Stimulated activated CD8-positive, alpha-beta memory T cell treated with anti-CD3 and anti-CD28 coated beads, Interleukin-4, amount 100 ng/mL, for 4 hours (primary cell): Measurements from ENCODE around the gene NTRK3.

Experiments used
- DNase-seq, 2 donors: peaks; one replicate each; pipeline ENCODE4 v3.0.0-alpha.2; 2020; ENCODE audit warnings: low read depth in 2 of 2, low spot score in 1 of 2

Gene NTRK3

GRCh38 chr15:88004399-88004798 lies 252.1 kb downstream of the NTRK3 start:
- no peak for DNase-seq

- DNase-seq: no peak
These were observed 252.8 kb downstream of the NTRK3 start for GRCh38 chr15:88003541-88004327.

DNA sequence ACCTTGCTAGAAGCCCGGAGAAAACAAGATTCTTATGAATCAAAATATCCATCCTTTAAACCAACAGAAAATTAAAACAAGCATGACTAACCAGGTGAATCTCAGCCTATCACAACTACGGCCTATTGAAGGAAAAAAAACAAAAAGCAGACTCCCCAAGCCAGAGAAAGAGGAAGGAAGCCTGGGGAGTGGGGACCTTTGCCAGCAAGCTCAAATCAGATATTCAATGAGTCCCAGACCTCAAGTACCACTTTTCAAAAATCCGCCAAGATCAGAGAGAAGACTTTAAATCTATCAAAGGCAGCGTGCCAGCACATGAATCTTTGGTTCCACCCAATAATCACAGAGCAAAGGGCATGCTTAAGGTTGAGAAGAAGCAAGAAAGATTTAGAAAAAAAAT lies 253.8 kb downstream of the NTRK3 start:
- DNase-seq: no peak

DNA sequence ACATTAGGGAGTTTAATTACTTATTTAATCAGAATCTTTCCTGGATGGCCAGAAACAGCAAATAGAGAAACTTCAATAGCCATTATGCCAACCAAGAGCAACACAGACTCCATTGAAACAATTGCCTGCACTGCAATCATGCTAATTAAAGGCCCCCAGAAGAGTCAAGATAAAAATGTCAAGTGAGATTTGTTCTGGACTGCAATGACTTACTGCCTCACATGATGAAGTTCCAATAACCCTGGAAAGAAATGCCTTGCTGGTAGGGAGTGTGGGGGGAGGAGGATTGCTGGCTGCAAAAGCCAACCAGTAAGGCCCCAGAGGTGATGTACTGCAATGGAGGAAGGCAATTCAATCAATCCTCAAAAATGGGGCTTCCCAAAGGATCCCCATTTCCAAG lies 257.9 kb downstream of the NTRK3 start:
- no peak for DNase-seq

DNA sequence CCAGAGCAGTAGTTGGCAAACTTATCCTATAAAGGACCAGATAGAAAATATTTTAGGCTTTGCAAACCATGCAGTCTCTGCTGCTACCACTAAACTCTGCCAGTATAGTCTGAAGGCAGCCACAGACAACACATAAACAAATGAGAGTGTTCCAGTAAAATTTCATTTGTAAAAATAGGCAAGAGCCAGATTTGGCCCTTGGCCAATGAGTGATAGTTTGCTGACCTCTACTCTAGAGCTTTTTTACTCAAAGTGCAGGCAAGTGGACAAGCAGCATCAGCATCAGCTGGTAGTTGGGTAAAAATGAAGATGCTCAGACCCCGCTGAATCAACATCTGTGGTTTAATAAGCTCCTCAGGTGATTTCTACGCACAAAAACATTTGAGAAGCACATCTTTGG lies 269.8 kb downstream of the NTRK3 start:
- no peak for DNase-seq

- DNase-seq: no peak
These were observed 271.1 kb downstream of the NTRK3 start for GRCh38 chr15:87985451-87985850.

DNA sequence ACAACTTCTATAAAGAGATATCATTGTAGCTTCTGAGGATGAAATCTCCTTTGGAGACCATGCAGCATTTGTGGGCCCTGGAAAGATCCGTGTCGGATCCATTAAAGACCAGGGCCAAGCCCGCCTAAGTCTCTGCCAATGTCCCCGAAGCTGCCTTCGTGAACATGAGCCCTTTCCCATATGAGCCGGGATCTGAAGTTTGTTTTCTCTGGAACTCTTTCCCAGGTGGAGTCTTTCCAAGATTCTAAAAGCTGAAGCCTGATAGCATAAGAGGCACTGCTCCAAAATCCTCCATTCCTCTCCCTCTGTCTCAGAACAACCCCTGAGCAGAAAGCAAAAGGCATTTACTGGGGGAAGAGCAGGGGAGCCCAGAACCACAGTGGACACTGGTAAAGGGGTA lies 274.6 kb downstream of the NTRK3 start:
- no peak for DNase-seq

DNA sequence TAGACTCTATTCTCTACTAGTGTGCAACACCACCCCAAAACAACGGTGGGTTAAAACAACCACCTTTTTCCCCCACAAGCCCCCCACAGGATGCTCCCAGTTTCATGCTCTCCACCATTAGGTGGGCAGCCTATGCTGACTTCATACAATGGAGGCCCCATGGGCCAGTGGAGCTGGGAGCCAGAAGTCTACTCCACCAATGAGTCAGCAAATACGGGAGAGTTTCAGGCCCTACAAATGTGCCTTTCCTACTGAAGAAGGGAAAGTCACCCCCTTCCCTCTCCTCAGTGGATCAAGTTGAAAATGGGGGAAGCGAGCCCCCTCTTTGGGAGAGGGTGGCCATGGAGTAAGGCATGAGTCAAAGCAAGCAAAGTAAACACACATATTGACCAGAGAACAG lies 278.6 kb downstream of the NTRK3 start:
- DNase-seq: no peak

- no peak for DNase-seq
These were observed 280.0 kb downstream of the NTRK3 start for GRCh38 chr15:87976552-87976951.

GRCh38 chr15:87973501-87974215 lies 282.9 kb downstream of the NTRK3 start:
- no peak for DNase-seq

GRCh38 chr15:87971076-87971475 lies 285.5 kb downstream of the NTRK3 start:
- DNase-seq: no peak

GRCh38 chr15:87967951-87968350 lies 288.6 kb downstream of the NTRK3 start:
- no peak for DNase-seq

GRCh38 chr15:87965304-87965703 lies 291.2 kb downstream of the NTRK3 start:
- no peak for DNase-seq

- DNase-seq: no peak
These were observed 294.1 kb downstream of the NTRK3 start for GRCh38 chr15:87962428-87962827.

DNA sequence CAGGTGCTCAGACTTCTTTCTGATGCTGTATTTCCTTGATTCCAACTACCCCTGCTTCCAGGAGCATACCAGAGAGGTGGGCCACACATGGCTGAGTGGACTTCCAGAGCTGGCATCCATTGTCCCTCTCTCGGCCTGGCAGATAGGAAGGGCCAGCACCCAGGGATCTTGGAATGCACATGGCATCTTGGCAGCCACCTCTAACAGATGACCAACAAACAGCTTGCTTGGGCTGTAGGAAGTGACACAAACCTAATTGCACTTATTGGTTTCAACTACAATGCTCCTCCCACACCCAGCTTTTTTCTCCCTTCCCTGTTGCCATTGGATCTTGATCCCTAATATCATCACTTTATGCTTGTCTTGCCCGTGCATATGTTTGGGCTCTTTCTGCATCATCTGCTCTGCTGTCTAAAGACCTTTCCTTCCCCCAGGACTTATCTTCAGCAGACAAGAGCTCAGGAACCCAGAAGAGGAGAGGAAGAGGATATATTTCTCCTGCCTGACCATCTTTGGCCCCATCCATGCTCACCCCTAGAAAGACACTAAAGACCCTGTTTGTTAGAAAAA lies 294.6 kb downstream of the NTRK3 start:
- DNase-seq: no peak

DNA sequence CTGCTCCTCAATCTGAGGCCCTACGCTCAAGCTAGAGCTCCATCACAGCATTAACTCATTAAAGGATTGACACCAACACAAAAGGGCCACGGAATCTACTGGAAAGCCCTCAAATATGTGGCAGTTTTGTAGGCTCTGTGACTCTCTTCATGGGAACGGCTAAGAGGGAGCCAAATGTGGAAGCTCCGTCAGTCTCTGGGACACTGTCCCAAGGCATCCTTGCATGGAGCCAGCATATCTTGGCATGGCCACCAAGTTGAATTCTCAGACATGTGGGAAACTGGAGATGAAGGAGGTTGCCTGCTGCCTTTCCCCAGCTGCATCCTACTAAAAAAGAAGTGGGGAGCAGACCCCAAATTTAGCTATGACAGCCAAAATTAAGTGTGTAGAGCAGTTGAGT lies 296.9 kb downstream of the NTRK3 start:
- no peak for DNase-seq

DNA sequence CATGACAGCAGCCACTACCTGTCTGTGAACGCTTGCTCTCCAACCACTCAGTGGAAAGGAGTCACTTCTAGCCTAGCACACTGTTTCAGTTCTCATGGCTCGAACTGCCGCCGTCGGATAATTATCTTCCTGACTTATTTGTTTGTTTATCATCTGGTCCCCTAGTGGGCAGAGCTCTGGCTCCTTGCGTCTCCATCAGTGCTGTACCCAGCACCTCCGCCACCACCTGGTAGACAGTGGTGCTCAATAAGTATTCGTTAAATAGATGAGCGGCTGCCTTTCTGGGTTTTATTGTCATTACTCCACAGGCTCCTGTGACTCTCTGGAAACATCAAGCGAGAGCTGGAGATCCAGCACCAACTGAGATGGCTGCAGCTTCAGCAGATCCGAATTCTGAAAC lies 297.5 kb downstream of the NTRK3 start:
- no peak for DNase-seq

GRCh38 chr15:87955284-87955909 lies 301.1 kb downstream of the NTRK3 start:
- no peak for DNase-seq

GRCh38 chr15:87954793-87955192 lies 301.7 kb downstream of the NTRK3 start:
- DNase-seq: no peak

GRCh38 chr15:87952736-87953287 lies 303.7 kb downstream of the NTRK3 start:
- DNase-seq: no peak

DNA sequence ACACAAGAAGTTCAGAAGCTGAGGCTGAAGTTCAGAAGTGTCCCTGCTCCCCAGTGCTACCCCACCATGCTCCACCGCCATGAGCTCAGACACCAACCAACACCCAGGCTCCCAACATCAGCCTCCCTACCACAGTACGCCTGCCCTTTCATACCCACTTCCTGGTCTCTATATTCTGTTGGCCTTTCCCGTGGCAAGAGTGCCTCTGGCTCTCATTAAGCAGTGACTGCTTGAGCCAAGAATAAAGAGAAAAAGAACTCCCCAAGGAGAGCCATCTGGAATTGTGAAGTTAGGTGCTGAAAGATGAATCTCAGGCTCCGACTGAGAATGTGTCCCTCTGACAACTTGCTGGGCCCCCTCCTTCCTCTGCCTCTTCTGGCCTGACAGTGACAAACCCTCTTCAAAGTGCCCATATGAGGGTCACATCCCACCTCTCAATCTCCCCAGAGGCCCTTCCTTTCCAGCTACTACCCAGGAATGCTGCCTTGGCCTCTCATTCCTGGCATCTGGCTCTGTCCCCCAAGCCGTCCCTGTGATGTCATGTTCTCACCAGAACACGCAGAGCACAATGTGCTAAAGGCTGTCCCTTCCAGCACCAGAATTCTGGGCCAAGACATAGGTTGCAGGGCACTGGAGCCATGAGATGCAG lies 306.8 kb downstream of the NTRK3 start:
- DNase-seq: no peak
